ENCODE results near the gene SRSF10.
A peak's percentile ranks its signal among the peaks of the same experiment; 100 is the strongest.
"Not testable (repeated sequence)": the region's sequence is repeated elsewhere in the genome, so short reads cannot be mapped to it uniquely, and the experiment has no call there.

The SRSF10 gene

DNA sequence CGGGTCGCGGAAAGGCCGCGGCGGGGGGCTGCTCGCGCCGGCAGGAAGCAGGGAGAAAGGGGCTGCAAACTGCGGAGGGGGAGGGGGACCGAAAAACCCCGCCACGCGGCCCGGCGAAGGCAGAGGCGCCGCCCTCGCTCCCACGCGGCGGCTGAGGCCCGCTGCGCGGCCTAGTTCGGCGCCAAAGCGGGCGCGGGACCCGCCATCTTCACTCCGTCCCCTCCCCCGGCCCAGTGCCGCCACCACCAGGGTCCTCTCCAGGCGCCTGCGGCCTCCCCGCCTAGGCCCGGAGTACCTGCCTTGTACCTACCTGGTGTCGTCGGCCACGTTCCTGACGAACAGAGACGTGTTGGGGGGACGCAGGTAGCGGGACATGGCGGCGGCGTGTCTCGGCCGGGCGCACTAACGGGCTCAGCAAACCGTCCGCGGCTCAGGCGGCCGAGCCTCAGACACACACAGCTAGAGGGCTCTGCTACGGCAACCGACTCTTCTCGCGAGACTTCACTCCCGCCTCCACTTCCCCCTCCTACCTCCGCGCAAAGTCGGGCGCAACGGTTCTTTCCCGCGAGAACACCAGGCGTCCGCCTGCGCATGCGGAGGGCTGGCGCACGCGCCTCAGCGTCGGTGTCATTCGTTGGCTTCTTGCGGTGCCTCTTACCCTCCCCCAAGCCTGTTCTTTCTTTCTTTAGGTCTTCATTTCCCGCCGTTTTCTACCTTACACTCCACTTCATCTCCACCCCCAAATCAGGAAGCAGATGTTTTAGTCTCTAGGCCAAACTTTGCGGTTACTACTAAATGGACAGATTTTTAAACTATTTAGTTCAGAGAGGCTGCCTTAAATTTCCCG lies at the start of gene SRSF10:
SRSF10 (minus strand) TSS at position 447 of the 847 bp plus-strand sequence; CDS start at position 375, 72 bp downstream.
- DNase-seq (ENCODE audit: low read depth): peak; percentile 97

DNA sequence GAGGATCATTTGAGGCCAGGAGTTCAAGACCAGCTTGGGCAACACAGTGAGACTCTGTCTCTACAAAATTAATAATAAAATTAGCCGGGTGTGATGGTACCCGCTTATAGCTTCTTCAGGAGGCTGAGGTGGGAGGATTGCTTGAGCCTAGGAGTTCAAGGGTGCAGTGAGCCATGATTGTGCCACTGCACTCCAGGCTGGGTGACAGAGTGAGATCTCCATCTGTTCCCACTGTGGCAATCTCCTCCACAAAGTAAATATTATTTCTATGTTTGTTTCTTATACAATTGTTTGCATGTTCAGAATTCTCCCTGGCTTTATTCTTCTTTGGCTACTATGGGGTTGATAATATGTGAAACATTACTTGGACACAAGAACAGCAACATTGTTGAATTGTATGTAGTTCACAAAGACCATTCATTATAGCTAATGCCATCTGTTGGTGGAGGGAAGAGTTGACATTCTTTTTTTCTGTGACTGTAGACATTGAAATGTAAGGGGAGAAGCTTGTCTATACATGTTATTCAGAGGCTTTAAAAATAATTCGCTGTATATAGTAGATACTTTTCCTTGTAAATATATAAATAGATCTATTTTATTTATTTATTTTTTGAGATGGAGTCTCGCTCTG lies 47.8 kb upstream of the SRSF10 start:
- no peak for DNase-seq (ENCODE audit: low read depth)

DNA sequence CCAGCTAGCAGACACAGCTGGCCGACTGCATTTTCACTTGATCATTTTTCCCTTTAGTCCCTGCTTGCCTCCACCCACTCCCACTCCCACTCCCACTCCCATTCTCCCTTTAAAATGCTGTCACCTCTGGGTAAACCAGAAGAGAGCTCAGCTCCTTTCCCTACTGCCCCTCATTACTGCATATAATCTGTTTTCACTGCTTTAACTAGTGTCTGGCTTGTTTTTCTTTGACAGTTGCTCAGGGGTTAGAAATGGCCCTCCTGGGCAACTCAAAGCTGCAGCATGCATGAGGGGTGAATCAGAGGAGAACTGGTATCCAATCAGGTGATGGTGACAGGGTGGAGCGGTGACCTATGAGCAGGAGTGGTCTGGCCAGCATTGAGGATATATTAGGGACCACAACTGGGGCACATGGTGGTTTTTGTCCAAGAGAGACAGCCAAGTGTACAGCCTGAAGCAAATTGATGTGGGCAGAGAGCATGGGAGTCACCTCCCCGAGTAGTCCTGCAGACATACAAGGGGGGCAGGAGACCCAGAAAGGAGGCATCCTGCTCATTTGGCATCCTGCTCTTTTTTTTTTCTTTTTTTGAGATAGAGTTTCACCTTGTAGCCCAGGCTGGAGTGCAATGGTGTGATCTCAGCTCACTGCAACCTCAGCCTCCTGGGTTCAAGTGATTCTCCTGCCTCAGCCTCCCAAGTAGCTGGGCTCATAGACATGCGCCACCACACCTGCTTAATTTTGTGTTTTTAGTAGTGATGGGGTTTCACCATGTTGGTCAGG lies 42.6 kb upstream of the SRSF10 start:
- DNase-seq (ENCODE audit: low read depth): no peak

DNA sequence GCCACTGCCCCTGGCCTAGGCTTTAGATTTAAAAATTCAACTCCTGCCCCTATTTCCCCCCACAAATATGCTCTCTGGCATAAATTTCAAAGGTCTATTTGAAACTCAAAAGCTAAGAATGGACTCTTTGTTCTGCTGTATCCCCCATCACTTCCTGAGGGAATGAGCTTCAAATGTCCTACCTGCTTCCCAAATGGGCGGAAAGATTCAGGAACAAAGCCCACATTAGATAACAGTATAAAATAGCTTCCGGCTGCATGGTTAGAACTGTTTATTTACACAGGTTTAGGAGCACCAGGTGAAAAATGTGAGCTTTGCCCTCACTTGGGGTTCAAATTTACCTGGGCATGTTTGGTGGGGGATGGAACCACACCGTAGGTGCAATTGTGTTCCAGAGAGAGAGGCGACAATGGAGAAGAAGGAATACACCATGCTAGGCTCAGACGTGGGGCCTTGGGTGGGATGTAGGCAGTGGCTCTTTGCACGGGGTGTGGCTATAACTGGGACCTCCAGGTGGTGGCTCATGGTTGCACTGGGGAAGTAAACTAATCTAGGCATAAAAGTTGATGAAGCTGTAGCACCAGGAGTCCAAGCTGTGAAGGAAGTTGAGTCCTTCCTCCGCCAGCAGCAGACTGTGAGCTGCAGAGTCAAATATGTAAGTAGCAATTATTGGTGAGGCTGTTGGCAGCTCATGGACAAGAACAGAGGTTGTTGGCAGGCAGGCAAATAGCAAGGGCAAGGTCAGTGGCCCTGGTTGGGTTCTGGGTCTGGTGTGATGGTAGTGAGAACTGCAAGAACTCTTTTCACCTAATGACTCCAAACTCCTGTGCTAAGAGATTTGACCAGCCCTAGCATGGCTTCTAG lies 41.5 kb upstream of the SRSF10 start:
- no peak for DNase-seq (ENCODE audit: low read depth)

DNA sequence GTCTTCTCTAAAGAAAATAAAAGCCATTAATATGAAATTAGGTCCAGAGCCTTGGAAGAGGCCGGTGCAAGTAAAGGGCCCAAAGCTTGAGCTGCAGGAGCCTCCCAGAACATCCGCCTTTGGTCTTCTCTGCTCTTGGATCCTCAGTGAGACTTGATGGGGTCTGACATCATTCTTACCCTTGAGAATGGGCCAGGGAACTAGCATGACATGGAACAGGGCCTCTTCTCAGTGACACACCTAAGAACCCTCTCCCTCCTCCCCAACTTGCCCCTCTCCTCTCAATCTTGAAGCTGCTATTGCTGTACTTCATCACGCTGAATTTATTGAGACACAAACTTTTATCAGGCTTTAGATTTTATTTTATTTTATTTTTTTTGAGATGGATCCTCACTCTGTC lies 40.3 kb upstream of the SRSF10 start:
- no peak for DNase-seq (ENCODE audit: low read depth)

DNA sequence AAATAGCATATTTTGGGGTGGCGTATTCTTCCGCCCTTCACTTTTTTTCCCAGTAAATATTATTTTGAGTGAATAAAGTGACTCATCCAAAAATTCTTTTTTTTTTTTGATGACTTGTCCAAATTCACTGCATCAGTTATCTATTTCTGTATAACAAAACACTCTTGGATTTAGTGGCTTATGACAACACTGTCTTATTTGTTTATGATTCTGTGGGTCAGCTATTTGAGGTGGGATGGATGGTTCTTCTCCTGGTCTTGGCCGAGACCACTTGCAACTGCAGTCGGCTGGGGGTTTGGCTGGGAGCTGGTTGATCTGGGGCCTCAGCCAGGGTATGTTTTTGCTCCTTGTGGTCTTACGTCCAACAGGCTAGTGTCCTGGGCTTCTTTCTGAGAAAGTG lies 39.9 kb upstream of the SRSF10 start:
- no peak for DNase-seq (ENCODE audit: low read depth)

DNA sequence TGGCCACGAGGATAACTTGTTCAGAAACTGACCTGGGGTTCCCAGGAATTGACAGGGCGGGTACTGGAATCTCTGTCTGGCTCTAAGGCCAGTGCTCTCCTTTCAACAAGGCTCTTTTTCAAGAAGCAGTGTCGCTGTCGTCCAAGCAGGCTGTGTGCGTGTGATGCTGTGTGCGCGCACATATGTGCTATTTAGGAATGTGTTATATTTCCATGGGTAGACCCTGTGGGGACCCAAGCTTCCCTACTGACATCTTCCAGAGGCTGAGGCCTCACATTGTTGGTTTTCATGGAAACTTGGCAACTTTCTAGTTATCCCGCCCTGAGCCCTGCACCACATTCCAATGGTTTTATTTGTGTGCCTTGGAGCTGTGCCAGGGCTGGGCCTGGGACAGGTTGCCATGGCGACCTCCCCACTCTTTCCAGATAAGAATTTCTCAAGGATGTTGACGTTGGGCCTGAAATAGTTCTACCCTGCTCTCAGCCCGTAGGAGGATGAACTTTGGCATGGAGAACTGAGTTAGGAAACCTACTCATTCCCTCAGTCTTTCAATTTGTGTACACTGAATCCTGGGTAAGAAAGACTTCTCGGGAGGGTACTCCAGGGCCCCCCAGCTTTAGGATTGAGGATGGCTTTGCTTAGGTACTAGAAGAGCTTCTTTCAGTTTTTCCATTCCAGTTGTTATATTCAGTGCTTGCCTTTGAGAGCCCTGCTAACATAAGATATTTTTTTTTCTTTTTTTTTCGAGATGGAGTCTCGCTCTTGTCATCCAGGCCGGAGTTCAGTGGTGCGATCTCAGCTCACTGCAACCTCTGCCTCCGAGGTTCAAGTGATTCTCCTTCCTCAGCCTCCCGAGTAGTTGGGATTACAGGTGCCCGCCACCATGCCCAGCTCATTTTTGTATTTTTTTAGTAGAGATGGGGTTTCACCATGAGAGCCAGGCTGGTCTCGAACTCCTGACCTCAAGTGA lies 38.8 kb upstream of the SRSF10 start:
- DNase-seq (ENCODE audit: low read depth): no peak

DNA sequence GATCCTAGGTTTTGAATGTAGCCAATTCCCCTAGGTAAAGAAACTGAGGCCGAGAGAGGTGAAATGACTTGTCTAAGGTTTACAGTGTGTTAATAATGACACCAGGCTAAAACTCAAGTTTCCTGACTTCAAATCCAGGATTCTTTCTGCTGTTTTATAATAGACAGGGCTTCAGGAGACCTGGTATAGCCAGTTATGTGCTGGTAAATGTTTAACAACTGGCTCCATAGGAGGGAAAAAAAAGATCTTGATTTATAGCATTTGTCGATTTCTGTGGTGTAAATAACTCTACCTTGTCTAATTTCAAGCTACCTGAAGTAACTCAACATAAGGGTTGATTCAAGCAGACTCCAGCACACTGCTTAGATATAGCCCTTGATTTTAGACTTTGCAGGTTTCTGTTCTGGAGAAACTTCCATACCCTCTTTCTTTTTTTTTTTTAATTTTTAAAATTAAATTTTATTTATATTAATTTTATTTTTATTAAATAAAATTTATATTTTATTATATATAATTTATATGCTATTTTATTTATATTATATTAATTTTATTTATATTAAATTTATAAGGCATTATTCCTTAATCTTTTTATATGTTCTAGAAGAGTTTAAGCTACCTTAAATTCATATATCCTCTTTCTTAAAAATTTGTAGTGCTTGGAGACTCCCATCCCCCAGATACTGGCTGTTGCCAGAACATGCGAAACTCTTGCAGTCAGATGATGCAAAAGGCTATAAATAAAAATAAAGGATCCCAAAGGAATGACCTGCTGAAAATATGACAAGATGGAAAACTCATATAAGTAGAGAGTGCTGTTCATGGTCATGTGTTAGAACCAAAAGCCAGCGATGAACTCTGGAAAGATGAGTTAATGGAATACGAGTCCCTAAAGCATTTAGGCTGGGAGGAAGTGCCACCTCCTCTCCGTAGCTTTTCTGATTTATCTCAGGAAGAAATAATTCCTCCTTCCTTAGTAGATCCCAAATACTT lies 35.4 kb upstream of the SRSF10 start:
- no peak for DNase-seq (ENCODE audit: low read depth)

DNA sequence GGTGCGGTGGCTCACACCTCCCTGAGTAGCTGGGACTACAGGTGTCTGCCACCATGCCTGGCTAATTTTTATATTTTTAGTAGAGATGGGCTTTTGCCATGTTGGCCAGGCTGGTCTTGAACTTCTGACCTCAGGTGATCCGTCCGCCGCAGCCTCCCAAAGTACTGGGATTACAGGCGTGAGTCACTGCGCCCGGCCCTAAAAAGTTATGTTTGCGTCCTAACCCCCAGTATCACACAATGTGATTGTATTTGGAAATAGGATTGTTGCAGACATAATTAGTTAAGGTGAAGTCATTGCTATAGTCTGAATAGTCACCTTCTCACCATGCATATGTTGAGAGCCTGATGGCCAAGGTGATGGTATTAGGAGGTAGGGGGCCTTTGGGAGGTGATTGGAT lies 32.8 kb upstream of the SRSF10 start:
- DNase-seq (ENCODE audit: low read depth): not testable (repeated sequence)

DNA sequence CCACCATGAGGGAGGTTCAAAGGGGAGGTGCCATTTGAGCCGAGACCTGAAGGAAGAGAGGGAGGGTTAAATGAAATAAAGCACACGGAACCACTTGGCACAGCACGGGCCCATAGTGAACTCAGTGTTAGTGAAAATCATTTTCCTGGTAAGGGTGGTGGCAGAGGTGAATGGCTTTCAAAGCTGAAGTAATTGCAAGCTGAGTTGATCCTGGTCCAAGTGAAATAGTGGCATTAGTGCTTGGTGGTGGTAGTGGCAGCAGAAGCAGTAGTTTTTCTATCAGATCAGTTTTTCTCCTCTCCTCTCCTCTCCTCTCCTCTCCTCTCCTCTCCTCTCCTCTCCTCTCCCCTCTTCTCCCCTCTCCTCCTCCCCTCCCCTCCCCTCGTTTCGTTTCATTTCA lies 30.5 kb upstream of the SRSF10 start:
- no peak for DNase-seq (ENCODE audit: low read depth)

DNA sequence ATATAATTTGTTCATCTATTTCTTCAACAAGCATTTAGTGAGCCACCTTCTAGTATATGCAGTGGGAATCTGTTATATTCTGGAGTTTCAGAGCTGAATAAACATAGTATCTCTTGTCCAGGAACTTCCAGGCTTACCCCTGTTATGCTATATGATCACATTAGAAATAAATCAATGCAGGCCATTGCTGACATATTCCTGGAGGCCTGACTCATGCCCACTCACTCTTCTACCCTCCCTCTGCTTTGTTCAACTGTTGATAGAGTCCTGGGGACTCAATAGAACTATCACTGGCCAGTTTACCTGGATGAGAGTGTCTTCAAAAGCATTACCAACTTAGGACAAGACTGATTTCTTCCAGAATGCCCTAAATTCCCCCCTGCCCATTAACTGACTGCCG lies 29.3 kb upstream of the SRSF10 start:
- DNase-seq (ENCODE audit: low read depth): no peak

DNA sequence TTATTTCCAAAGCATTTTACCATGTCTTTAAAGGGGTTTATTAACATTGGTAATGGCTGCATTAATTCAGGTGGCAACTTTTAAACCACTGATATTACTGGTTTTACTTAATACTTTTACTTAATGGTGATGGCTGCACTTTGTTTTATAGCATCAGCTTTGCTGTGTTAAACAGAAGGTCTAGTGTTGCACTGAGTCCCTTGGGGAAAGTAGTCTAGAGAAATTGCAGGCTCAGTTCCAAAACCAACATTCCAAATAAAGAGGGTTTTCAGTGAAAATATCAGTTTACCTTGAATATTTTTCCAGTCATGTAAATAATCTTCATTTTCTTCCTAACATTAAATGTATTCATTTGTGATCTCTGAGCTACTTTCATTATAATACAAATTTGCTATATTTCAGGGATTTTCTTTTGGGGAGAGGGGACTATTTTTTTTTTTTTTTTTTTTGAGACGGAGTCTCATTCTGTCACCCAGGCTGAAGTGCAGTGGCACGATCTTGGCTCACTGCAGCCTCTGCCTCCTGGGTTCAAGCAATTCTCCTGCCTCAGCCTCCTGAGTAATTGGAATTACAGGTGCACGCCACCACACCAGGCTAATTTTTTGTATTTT lies 28.6 kb upstream of the SRSF10 start:
- DNase-seq (ENCODE audit: low read depth): not testable (repeated sequence)

DNA sequence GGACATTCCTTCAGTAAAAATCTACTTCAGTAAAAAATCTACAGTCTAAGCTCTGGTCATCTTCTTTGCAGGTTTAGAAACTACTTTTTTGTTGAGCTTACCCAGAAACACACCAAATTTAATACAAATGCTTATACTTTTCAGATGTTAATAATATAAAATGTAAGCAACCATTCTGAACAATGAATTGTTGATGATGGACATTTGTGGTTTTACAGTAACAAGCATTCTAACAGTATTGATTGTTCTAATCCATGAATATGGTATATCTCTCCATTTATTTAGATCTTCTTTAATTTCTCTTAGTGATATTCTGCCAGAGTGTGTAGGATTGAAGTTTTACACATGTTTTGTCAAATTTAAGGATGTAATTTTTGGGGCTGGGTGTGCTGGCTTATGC lies 27.0 kb upstream of the SRSF10 start:
- no peak for DNase-seq (ENCODE audit: low read depth)

DNA sequence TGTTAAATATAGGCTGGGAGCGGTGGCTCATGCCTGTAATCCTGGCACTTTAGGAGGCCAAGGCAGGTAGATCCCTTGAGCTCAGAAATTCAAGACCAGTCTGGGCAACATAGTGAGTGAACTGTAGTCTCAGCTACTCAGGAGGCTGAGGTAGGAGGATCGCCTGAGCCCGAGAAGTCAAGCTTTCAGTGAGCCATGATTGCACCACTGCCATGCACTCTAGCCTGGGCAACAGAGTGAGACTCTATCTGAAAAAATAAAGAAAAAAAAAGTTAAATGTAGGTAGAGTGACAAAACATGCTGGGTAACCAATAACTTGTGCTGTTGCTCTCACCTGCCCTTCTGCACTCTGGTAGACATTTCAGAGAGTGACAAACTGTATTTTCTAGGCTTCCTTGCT lies 25.0 kb upstream of the SRSF10 start:
- DNase-seq (ENCODE audit: low read depth): no peak

DNA sequence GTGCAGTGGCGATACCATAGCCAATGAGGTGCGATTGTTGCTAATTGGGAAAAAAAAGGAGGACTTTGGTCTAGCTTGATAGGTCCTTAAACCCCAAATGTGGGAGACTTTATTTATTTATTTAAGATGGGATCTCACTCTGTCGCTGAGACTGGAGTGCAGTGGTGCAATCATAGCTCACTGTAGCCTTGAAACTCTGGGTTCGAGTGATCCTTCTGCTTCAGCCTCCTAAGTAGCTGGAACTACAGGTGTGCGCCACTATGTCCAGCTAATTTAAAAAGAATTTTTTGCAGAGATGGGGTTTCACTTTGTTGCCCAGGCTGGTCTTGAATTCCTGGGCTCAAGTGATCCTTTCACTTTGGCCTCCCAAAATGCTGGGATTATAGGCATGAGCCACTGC lies 24.0 kb upstream of the SRSF10 start:
- DNase-seq (ENCODE audit: low read depth): no peak

DNA sequence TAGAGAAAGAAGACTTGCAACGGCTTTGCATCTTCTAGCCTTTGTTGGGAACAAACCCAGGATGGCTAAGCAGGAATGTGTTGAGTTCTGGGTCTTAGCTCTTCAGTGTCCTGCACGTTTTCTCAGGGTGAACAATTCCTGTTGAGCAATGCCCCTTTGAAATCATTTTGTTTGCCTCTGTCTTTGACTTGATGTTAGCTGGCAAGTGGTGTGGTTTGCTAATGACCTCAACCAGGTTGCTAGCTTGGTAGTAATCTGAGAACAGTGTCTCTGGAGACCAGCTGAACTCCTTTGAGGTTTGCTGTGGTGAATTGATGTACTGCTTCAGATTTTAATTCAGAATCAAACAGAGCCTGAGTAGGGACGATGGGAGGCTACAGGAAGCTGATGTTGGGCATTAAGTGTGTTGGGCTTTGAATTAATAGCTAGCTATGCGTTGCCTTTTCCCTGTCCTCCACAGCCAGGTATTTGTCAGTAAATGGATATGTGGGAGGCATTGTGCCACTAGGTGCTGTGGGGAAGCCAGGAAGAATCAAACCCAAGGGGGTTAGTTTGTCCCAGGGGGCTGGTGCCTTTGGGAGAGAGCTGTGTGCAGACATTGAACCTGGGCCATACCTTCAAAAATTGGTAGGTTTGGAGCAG lies 23.3 kb upstream of the SRSF10 start:
- no peak for DNase-seq (ENCODE audit: low read depth)

DNA sequence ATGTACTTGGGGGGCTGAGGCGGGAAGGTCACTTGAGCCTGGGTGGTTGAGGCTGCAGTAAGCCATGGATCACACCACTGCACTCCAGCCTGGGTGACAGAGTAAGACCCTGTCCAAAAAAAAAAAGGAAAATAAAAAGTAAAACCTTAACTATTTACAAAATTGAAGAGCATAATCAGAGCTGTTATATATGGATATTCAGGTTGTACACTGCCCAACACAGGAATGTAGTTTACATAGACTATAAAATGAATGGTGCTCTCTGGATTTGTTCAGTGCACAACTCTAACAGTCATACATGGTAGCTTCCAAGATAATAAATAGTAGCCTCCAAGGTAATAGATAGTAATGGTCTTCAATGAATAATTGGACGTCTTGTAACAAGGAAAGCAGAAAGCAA lies 22.6 kb upstream of the SRSF10 start:
- DNase-seq (ENCODE audit: low read depth): no peak

DNA sequence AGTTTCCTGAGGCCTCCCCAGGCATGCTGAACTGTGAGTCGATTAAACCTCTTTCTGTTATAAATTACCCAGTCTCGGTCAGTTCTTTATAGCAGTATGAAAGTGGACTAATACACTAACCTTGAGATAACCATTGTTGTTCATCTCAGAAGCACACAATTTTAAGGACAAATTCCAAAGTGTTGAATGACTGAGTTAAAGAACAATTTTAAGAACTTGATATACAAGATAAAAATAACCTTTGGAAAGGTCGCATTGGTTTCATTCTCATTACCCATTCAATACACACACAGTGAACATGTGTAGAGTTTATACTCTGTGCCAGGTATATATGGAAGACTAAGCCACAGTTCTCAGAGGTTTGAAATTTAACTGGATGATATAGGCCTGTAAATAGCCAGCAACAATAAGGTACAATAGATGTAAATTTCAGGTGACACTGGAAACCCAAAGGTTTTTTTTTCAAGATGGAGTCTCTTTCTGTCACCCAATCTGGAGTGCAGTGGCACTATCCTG lies 19.1 kb upstream of the SRSF10 start:
- DNase-seq (ENCODE audit: low read depth): no peak
